GM10248 (cell line): ENCODE data around the gene FAM110A.

ENCODE experiments used
- CTCF ChIA-PET: fragments of 300-600 bp; sonication (Branson Sonifier 250); formaldehyde crosslinking; extraction: SDS; loops from one replicate; lab custom pipeline; 2021; ENCODE audit warnings: antibody characterized with exemption; lab: Yijun Ruan, JAX
- POLR2A ChIA-PET: fragments of 350-650 bp; sonication (Branson Sonifier 250); formaldehyde crosslinking; extraction: SDS; loops from one replicate; lab custom pipeline; 2020; ENCODE audit warnings: antibody characterized with exemption; lab: Yijun Ruan, JAX
- DNase-seq: peaks from one replicate; pipeline ENCODE4 v3.0.0; 2012; ENCODE audit errors: extremely low spot score
- TF ChIP-seq, protein P1 (sequence below): IDR thresholded peaks from 2 replicates; pipeline ENCODE4 v1.5.1; 2012; ENCODE audit warnings: mild to moderate bottlenecking, low read depth; ENCODE audit errors: extremely low read depth, missing control alignments, control extremely low read depth

The FAM110A gene

DNA sequence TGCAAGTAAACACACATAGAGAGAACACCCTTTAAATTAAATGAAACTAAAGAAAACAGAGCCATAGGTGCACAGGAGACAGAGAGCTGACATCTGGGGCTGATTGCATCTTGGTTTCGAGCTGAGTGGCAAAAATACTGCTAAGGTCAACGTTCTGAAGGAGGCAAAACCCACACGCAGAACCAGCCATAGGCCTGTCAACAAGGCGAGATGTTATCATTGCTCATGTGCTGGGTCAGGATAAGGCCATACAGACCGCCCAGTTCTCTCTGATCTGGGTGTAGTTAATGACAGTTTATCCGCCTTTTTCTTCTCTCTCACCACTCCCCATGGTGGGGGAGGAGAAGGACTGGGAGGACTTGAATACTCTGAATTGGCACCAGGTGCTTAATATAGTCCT lies 4.5 kb upstream of the FAM110A start:
- DNase-seq = peak; percentile 15
- ChIA-PET POLR2A (no interaction called here), CTCF (interaction anchor here (2.0 to 3.7 kb wide), 2 partner anchors 14 to 280 kb away, joined by 5 to 9 read pairs; no protein-coding TSS in a partner anchor)
- TF ChIP-seq, protein P1, sequence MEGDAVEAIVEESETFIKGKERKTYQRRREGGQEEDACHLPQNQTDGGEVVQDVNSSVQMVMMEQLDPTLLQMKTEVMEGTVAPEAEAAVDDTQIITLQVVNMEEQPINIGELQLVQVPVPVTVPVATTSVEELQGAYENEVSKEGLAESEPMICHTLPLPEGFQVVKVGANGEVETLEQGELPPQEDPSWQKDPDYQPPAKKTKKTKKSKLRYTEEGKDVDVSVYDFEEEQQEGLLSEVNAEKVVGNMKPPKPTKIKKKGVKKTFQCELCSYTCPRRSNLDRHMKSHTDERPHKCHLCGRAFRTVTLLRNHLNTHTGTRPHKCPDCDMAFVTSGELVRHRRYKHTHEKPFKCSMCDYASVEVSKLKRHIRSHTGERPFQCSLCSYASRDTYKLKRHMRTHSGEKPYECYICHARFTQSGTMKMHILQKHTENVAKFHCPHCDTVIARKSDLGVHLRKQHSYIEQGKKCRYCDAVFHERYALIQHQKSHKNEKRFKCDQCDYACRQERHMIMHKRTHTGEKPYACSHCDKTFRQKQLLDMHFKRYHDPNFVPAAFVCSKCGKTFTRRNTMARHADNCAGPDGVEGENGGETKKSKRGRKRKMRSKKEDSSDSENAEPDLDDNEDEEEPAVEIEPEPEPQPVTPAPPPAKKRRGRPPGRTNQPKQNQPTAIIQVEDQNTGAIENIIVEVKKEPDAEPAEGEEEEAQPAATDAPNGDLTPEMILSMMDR = no peak

DNA sequence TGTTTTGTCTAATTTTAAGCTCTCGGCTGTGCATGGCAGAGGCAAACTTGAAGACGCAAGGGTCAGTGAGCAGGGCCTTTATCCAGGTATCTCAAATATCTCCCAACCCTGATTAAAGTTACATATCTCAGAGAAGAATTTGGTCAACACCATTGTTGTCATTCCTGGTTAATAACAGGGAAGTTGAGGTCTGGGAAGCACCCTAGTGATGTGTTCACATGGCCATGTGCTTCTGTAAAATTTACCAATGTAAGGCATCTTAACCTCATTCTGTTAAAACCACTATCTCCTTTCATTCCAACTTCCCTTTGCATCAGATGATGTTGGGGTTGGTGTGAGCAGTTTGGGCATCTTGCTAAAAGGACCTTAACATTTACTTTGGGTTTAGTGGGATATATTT lies 4.0 kb upstream of the FAM110A start:
- TF ChIP-seq, protein P1 = no peak
- CTCF ChIA-PET = interaction anchor here (2.0 to 3.7 kb wide), 2 partner anchors 15 to 279 kb away, joined by 5 to 9 read pairs; no protein-coding TSS in a partner anchor
- no peak for DNase-seq
- POLR2A ChIA-PET = no interaction called here

DNA sequence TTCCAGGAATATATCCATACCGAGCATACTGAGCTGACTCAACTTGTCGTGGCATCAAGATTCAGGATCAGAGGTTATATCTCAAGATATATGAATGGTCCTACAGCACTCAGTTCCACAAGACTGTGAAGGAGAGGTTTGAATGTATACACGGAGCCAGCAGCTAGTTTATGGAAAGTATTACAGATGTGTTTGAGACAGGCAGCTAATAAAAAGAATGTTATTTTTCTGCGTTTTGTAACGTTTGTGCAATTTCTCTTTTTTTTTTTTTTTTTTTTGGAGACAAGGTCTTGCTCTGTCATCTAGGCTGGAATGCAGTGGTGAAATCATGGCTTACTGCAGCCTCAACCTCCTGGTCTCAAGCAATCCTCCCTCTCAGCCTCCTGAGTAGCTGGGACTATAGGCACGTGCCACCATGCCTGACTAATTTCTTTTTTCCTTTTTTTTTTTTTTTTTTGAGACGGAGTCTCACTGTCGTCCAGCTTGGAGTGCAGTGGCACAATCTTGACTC lies 3.4 kb upstream of the FAM110A start:
- TF ChIP-seq, protein P1 = no peak
- ChIA-PET CTCF (interaction anchor here (1.5 to 4.4 kb wide), 4 partner anchors 15 to 278 kb away, joined by 3 to 29 read pairs (median 7); no protein-coding TSS in a partner anchor), POLR2A (no interaction called here)
- DNase-seq = no peak

DNA sequence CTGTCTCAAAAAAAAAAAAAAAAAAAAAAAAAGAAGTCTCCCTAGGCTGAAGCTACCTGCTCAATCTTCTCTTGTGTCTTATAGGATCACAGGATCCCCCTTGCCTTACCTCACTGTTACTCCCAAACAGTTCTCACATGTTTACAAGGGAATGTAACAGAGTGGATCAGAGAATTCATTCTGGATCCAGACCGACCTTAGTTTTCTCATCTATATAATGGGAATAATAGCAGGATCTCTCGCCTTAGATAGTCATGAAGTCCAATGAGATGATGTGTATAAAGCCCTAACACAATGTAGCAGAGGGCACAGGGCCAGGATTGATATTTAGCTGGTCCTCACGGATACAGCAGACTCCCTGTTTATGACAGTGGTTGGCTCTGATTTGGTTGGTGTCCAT lies 2.3 kb upstream of the FAM110A start:
- TF ChIP-seq, protein P1 = no peak
- no peak for DNase-seq
- ChIA-PET POLR2A (no interaction called here), CTCF (interaction anchor here (1.1 to 4.4 kb wide), 4 partner anchors 13 to 277 kb away, joined by 3 to 29 read pairs (median 4); no protein-coding TSS in a partner anchor)

DNA sequence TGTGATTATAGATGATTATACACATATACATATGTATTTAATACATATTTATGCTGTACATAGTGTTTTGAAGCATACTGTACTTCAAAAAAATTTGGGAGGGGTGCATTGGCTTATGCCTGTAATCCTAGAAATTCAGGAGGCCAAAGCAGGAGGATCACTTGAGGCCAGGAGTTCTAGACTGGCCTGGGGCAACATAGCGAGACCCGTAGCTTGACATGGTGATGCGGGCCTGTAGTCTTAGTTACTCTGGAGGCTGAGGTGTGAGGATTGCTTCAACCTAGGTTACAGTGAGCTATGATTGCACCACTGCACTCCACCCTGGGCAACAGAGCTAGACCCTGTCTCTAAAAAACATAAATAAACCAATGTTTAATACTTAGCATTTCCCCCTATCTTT lies 1.6 kb upstream of the FAM110A start:
- ChIA-PET CTCF (interaction anchor here (0.9 to 4.4 kb wide), 6 partner anchors 8 to 125 kb away, joined by 4 to 29 read pairs (median 8); no protein-coding TSS in a partner anchor), POLR2A (no interaction called here)
- TF ChIP-seq, protein P1 = no peak

DNA sequence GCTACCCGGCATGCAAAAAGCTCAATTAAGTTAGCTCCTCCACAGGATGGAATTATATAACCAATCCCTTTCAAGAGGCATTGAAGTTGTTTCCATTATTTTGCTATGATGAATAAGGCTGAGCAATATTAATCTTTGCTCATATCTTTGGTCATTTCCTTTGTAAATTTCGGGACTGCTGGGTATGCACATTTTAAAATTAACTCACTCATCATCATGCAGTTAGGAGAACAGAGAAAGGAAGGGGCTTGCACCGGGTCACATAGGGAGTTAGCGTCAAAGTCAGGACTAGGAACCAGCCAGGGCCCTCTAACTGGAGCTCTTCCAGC lies 430 bp upstream of the FAM110A start:
- TF ChIP-seq, protein P1 = no peak
- POLR2A ChIA-PET = interaction anchor here (0.9 kb wide), 1 partner anchor 11 kb away, joined by 3 read pairs; no protein-coding TSS in a partner anchor
- CTCF ChIA-PET = interaction anchor here (0.9 to 4.4 kb wide), 11 partner anchors 9 to 380 kb away, joined by 3 to 29 read pairs (median 8); partner anchors contain the start of gene CSNK2A1
- DNase-seq = no peak

More for the DNA sequence above, 1.6 kb upstream of the FAM110A start:
- DNase-seq = no peak
